ENCODE measurements around the gene RBCK1.

Gene RBCK1

DNA sequence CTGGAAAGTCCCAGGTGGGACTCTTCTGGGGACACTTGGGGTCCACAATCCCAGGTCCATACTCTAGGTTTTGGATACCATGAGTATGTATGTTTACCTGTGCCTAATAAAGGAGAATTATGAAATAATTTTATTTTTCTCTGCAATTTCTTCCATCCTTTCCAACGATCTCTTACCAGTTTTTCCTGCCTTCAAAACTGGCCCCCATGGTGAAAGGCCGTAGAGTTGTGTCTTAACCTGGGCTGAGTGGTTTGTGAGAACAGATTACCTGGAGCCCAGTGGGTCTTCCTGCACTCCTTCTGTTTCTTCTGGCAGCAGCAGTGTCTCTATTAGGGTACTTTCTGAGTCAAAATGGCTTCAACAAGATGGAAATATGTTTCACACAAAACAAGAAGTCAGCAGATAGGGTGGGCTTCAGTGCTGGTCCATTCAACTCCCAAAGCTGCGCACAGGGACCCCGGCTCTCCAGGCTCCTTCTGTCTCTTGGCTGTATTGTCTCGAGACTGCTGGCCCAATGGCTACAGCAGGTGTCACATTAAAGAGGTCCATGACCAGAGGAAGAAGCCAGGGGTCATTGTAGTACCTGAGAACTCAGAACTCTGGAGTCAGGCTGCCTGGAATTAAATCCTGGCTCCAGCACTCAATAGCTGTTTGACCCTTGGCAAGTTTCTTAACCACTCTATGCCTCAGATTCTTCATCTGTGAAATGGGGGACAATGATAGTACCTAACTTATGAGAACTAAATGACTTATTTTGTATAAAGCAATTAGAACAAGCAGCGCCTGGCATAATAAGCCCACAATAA, 10.5 kb upstream of the RBCK1 start:
- DNase-seq (ENCODE audit: low read depth, low spot score), result no peak

DNA sequence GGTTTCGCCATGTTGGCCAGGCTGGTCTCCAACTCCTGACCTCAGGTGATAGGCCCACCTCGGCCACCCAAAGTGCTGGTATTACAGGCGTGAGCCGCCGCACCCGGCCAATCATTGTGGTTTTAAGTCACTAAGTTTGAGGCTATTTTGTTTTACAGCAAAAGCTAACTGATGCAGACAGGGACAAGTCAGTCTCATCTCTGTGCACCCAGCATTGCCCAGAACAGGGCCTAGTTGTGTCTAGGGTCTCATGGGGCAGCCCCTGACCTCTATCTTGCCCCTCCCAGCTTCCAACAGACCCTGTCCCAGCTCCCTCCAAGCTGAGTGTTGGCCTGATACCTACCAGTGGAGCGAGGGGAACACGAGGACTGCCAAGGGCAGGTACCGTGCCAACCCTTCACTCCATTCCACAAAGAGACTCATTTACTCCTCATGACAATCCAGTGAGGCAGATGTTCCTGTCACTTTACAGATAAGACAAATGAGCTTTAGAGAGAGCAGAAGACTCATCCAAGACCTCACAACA, 8.9 kb upstream of the RBCK1 start:
- DNase-seq (ENCODE audit: low read depth, low spot score), result no peak

DNA sequence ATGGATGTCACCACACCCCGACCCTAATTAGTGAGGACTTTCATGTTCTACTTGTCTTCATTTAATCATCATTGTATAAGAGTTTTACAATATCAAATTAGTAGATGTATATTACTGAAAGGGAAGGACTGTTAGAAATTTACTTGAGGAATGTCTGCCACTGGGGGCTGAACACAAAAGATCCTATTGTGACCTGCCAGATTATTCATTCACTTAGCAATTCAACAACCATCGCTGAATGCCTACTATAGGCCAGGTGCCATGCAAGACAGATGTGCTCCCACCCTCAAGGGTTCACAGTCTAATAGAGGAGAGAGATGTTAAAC, 8.0 kb upstream of the RBCK1 start:
- no peak for DNase-seq (ENCODE audit: low read depth, low spot score)

DNA sequence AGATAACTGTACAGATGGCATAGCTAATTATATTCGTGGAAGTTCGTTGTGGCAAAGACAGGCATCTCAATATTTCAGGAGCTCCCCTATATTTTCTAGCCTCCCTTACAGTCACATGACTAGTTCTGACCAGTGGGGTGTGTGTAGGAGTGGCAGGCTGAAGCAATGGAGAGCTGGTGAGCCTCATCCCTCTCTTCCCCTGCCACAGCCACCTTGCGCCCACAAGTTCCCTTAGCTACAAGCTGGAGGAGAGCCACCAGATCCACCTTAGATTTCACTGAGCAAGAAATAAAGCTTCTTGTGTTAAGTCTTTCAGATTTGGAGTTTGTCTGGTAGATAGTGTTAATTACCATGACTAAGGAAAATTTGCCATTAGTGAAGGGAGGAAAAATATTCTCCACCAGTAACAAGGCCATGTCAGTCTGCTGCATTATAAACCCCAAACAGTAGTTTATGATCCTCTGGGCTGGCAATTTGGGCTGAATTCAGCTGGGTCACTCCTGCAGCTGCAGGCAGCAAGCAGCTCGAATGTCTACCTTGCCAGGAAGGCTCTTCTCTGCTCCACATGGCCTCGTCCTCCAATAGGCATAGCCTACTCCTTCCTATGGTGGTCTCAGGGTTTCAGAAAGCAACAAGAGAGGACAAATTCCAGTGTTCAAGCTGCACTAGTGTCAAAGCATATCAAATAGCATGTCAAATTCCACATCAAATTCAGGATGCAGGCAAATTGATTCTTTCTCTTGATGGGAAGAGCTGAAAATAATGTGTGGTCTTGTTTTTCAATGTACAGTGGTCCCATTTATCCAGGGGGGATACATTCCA, 7.4 kb upstream of the RBCK1 start:
- DNase-seq (ENCODE audit: low read depth, low spot score), result no peak

DNA sequence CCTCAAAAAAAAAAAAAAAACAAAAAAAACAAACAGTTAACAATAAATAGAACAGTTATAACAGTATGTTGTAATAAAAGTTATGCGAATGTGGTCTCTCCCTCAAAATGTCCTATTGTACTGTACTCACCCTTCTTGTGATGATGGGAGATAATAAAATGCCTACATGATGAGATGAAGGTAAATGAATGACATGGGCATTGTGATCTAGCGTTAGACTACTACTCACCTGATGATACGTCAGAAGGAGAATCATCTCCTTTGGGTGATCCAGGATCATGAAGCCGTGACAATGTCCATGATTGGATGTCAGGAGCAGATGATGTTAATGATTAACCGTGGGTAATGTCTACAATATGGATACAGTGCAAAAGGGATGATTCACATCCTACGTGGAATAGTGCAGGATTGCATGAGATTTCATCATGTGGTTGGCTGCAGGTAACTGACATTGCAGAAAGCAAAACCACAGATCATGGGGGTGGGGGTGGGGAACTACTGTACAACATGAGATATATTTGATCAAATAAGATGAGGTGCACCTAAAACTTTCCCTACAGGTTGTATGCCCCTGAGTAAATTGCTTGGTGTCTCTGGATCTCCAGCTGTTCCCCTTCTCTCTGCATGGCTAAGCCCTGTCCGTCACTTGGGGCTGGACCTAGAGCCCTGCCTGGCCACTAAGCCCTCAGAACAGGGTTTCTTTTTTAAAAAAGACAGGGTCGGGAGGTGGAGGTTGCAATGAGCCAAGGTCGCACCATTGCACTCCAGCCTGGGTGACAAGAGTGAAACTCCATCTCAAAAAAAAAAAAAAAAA, 6.2 kb upstream of the RBCK1 start:
- no peak for DNase-seq (ENCODE audit: low read depth, low spot score)

DNA sequence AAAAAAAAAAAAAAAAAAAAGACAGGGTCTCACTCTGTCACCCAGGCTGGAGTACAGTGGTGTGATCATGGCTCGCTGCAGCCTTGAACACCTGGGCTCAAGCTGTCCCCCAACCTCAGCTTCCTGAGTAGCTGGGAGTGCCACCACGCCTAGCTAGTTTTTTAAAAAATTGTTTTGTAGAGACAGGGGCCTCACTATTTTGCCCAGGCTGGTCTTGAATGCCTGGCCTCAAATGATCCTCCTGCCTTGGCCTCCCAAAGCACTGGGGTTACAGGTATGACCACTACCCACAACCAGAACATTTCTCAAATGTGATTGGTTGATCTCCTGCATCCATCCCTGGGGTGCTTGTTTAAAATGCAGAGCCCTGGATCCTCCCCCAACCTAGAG, 5.6 kb upstream of the RBCK1 start:
- no peak for DNase-seq (ENCODE audit: low read depth, low spot score)

DNA sequence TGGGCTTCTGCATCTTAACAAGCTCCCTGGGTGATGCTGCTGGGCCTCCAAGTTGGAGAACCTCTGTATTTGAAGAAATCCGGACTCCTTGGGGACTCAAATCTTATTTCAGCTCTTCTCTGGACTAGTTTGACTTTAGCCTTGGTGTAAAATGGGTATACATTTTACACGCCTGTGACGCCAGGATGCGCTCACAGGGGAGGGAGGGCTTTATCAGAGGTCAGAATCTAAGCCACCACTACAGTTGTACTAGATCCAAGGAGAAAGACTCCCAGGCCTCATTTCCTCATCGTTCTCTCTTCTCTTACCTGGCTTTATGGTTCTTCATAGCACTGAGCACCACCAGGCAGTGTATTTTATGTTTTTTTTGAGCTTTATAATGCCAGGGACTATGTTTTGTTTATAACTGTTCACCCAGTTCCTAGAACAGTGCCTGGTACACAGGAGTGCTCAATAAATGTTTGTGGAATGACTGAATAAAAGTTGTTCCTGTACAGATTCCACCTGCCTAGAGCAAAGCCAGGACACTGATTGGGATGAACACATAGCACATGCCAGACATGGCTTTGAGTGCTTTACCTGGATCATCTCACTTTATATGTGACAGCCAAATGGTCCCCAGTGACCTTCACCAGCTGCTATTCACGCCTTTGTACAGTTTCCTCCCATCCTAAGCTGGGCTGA, 5.1 kb upstream of the RBCK1 start:
- no peak for DNase-seq (ENCODE audit: low read depth, low spot score)

DNA sequence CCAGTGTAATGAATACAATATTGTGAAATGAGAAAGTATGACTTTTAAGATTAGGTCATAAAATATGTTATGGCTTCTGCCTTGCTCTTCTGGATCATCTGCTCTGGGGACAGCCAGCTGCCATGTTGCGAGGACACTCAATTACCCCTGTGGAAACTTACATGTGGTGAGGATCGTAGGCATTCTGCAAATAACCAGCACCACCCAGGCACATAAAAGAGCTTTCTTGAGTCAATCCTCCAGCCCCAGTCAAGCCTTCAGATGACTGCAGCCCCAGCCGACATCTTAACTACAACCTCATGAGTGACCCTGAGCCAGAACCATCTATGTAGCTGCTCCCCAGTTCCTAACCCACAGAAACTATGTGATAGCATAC, 4.5 kb upstream of the RBCK1 start:
- DNase-seq (ENCODE audit: low read depth, low spot score), result no peak

DNA sequence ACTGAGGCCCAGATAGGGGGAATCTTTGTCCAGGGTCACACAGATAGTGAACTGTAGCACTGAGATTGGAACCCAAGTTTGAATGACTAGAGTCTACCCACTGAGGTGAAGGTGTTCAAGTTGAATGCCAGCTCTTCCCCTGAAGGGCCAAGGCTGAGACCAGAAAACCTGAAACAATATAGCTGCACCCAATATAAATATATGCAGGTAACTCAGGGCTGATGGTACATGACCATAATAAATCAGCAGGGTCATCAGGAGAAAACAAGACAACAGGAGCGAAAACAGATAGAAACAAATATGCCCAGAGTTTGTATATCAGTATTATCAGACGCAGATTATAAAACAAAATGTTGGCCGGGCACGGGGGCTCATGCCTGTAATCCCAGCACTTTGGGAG, 4.0 kb upstream of the RBCK1 start:
- no peak for DNase-seq (ENCODE audit: low read depth, low spot score)

DNA sequence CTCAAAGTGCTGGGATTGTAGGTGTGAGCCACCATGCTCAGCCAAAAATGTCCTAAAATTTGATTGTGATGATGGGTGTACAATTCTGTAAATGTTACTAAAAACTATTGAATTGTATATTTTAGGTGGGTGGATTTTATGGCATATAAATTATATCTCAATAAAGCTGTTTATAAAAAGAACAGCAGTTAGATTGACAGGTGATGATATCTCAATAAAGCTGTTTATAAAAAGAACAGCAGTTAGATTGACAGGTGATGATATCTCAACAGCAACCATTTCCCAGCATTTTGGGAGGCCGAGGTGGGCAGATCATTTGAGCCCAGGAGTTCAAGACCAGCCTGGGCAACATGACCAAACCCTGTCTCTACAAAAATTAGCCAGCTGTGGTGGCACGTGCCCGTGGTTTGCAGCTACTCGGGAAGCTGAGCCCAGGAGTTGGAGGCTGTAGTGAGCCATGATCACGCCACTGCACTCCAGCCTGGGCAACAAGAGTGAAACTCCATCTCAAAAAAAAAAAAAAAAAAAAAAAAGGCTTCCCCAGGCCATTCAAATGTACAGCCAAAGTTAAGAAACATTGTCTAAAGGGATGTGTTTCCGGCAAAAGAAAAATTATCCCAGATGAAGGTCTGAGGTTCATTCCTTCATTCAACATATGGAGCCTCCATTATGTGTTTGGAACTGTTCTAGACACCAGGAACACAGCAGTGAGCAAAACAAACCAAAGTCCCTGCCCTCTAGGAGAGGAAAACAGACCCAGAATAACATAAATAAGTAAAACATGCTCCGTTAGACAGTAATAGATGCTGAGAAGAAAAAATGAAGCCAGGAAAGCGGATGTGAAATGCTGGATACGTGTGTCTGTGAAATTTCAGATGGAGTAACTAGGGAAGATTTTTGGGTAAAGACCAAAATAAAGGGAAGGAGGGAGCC, 1.6 kb upstream of the RBCK1 start:
- DNase-seq (ENCODE audit: low read depth, low spot score), result no peak

DNA sequence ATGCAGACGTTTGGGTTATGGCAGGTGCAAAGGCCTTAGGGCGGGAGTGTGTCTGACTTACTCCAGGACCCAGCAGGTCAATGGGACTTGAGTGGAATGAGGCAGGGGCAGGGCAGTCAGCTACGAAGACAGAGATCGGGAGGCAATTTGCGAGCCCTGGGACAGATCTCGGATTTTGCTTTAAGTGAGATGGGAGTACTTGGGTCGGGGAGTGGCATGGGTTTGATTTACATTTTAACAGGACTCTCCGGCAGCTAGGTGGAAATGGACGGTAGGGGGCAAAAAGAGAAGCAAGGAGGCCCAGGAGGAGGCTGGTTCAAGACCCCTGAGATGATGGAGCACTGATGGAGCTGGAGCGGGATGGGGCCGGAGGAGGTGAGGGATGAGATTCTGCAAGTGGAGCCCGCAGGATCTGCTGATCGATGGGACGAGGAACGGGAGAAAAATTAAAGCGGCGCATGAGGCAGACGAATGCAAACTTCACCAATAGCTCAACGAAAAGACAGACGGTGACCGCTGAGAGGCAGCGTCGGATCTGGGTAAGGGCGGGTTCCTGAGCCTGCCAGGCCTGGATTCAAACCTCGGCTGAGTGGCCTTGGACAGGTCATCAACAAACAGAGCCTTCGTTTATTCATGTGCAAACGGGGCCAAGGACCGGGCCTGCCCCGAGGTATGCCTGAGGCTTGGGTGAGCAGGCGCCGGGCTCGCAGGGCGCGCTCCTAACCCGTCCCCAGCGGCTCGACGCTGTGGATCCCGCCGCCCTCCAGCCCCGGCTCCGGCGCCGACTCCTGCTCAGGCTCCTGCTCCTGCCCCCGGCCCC, 756 bp upstream of the RBCK1 start:
- DNase-seq (ENCODE audit: low read depth, low spot score), result peak; percentile 87

DNA sequence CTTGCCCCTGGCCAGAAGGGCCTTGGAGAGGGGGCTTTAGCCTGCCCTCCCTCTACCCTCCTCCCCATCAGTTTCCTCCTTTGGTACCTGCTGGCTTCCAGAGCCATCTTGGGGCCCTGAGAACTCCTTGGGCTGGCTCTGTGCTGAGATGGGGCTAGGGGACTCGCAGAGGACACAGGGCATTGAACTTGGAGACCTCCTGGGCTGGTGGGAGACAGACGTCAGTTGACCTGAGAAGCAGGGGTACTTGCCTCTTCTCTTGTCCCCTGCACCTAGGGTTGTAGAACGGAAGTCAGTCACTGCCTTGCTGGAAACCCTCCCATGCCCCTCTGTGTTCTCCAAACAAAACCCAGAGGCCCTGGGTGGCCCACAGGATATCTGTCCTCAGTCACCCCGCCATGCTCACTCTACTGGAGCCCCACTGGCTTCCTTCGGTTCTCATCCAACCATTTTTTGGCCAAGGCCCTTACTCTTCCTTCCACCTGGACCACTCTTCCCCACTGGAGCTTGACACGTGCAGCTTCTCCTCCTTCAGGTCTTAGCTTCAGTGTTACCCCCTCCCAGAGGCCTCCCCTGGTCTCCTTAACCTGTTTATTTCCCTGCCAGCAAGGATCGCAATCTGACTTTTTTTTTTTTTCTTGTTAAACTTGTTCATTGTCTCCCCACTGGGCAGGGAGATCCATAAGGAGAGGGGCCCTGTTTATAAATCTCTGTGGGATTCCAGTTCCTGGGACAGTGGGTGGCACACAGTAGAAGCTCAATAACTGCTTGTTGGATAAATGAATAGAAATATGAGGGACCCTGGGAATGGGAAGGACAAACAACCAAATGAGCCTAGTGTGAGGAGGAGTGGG, 971 bp downstream of the RBCK1 start:
- peak; percentile 16 for DNase-seq (ENCODE audit: low read depth, low spot score)

DNA sequence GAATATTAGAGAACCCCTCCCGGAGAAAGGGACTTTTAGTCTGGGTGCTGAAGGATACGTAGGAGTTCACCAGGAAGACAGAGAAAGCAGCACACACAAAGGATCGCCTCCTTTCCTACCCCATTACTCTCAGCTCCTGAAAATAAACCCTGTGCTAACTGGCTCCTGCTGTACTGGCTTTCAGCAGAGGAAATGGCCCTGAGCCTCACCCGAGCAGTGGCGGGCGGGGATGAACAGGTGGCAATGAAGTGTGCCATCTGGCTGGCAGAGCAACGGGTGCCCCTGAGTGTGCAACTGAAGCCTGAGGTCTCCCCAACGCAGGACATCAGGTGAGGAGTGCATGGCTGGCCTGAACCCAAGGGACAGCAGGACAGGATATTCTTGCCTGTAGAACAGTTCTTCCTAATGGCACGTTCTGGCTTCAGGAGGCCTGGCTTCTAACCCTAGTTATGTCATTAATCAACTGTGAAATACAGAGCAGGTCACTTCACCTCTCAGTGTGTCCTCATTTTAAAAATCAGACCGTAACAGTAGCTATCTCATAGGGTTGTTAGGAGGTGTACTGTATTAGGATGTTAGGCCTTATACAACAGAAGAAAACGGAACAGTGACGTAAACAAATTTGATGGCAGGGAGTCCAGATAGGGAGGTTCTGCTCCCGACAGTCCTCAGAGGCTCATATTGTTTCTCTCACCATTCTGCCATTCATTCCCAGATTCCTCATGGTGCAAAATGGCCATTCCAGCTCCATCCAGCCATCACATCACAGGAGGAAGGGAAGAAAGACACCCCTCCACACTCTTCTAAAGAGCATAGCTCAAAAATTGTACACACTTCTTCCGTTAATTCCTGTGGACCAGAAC, 1.8 kb downstream of the RBCK1 start:
- no peak for DNase-seq (ENCODE audit: low read depth, low spot score)

DNA sequence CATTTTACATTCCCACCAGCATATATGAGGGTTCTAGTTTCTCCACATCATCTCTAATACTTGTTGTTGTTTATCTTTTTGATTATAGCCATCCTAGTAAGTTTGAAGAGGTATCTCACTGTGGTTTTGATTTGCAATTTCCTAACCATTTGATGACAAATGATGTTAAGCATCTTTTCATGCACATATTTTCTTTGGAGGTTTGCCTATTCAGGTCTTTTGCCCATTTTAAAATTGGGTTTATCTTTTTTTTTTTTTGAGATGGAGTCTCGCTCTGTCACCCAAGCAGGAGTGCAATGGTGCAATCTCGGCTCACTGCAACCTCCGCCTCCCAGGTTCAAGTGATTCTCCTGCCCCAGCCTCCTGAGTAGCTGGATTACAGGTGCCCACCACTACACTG, 4.0 kb downstream of the RBCK1 start:
- DNase-seq (ENCODE audit: low read depth, low spot score), result no peak

DNA sequence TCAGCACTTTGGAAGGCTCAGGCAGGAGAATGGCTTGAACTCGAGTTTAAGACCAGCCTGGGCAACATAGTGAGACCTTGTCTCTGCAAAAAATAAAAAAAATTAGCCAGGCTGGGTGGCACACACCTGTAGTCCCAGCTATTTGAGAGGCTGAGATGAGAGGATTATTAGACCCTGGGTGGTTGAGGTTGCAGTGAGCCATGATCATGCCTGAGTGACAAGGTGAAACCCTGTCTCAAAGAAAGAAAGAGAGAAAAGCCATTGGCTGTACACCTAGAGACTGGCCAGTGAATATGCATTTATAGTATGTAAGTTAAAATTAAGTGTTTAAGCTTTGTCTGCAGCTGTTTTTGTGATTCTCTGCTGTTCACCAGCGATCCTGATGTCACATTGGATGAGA, 6.1 kb downstream of the RBCK1 start:
- DNase-seq (ENCODE audit: low read depth, low spot score), result no peak

DNA sequence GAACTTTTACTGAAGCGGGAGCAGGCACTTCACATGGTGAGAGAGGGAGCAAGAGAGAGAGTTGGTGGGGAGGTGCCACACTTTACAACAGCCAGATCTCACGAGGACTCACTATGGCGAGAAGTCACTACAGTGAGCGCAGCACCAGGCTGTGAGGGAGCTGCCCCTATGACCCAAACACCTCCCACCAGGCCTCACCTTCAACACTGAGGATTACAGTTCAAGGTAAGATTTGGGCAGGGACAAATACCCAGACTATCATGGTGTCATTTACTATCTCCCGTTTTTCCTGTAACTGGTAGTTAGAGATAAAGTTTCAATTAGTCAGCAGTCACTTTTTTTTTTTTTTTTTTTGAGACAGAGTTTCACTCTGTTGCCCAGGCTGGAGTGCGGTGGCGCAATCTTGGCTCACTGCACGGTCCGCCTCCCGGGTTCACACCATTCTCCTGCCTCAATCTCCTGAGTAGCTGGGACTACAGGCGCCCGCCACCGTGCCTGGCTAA, 7.8 kb downstream of the RBCK1 start:
- no peak for DNase-seq (ENCODE audit: low read depth, low spot score)

DNA sequence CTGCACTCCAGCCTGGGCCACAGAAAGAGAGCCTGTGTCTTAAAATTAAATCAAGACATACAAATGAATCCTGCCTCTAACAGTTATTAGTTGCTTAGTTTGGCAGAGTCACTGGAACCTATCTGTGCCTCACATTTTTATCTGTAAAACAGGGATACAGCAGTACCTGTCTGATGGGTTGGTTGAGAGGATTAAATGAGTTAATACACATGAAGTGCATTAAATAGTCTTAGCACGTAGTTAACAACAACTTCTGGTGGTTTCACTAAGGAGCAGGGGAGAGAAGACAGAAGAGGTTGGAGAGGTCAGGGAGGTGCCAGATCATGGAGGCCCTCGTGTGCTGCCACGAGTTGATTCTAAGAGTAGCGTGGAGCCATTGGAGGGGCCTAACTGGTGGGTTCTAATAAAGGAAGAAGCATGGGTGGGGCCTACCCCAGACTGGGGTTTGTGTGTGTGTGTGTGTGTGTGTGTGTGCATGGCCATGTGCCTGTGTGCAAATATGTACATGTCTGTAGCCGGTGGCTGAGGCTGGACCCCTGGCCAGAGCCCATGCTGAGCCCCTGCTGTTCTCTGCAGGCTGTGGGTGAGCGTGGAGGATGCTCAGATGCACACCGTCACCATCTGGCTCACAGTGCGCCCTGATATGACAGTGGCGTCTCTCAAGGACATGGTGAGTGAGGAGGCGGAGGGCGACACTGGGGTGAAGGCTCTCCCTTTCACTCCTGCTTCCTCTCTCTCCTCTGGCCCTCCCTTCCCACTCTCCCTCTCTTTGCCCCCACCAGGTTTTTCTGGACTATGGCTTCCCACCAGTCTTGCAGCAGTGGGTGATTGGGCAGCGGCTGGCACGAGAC, 9.1 kb downstream of the RBCK1 start:
- no peak for DNase-seq (ENCODE audit: low read depth, low spot score)

All from astrocyte of the hippocampus (primary cell).